Tibial nerve (tissue), 4 donors: Measurements from ENCODE around the gene GOLPH3.

Experiments
- CTCF ChIP-seq, 5 experiments: fragments of 200-600 bp in 3 of 5; fragments of 450-650 bp in 2 of 5; sonication (generic) in 3 of 5; IDR thresholded peaks; one replicate each; pipeline ENCODE4 v1.5.1; 2016 to 2019; ENCODE audit warnings: antibody characterized with exemption in 5 of 5, mild to moderate bottlenecking in 3 of 5, moderate library complexity in 2 of 5
- EP300 ChIP-seq, 2 donors: sonication (generic); formaldehyde crosslinking; IDR thresholded peaks; one replicate each; pipeline ENCODE4 v1.6.1; 2017; ENCODE audit warnings: antibody characterized with exemption in 2 of 2, mild to moderate bottlenecking in 1 of 2
- POLR2A ChIP-seq, 2 donors: fragments of 450-650 bp; IDR thresholded peaks; one replicate each; pipeline ENCODE4 v1.6.1; 2017; ENCODE audit warnings: antibody characterized with exemption in 2 of 2, mild to moderate bottlenecking in 2 of 2, moderate library complexity in 2 of 2

GRCh38 chr5:32156635-32157034 is 17.5 kb downstream of the GOLPH3 start:
- TF ChIP-seq POLR2A (IDR thresholded peaks at IDR 0.05): no peak
- TF ChIP-seq EP300 (IDR thresholded peaks at IDR 0.05): no peak
- TF ChIP-seq CTCF (IDR thresholded peaks at IDR 0.05): no peak
